HUES48 (cell line): ENCODE results near the gene TMEFF2.

Experiments
- H3K27ac ChIP-seq: one replicate; pipeline ENCODE4 v1.7.0; 2013; ENCODE audit warnings: low read depth, low read length, inconsistent platforms
- H3K27me3 ChIP-seq: 2 replicates; pipeline ENCODE4 v1.6.1; 2013; ENCODE audit warnings: mild to moderate bottlenecking, low read length; ENCODE audit not compliant: control insufficient read depth, insufficient read depth
- H3K36me3 ChIP-seq: 2 replicates; pipeline ENCODE4 v1.6.1; 2013; ENCODE audit warnings: low read length; ENCODE audit not compliant: control insufficient read depth, insufficient read depth
- H3K4me1 ChIP-seq: 2 replicates; pipeline ENCODE4 v1.6.1; 2013; ENCODE audit warnings: mild to moderate bottlenecking, low read length; ENCODE audit not compliant: control insufficient read depth, insufficient read depth
- H3K4me3 ChIP-seq: 2 replicates; pipeline ENCODE4 v1.5.1; 2013; ENCODE audit warnings: mild to moderate bottlenecking, low read depth, low read length
- H3K9ac ChIP-seq: 2 replicates; pipeline ENCODE4 v1.6.1; 2013; ENCODE audit warnings: mild to moderate bottlenecking, low read depth, low read length, moderate library complexity
- H3K9me3 ChIP-seq: 2 replicates; pipeline ENCODE4 v1.6.1; 2013; ENCODE audit warnings: low read length; ENCODE audit not compliant: control insufficient read depth, insufficient read depth

TMEFF2 gene

DNA sequence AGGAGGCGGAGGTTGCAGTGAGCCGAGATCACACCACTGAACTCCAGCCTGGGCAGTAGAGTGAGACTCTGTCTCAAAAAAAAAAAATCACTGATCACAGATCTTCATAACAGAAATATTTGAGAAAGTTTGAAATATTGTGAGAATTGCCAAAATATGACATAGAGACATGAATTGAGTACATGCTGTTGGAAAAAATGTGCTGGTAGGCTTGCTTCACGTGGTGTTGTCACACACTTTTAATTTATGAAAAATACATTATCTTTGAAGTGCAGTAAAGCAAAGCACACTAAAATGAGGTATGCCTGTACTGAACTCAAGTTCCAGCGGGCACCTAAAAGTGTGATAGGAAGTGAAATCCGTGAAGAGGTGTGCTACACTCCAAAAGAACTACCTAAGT is 152.6 kb downstream of the TMEFF2 start:
- no peak overlapping the region for H3K27ac ChIP-seq
- H3K4me1 ChIP-seq: no peaks in the 10 kb centered on the region
- no peaks in the 10 kb centered on the region for H3K27me3 ChIP-seq
- no peaks in the 10 kb centered on the region for H3K36me3 ChIP-seq
- no peak overlapping the region for H3K9ac ChIP-seq
- H3K4me3 ChIP-seq: no peak overlapping the region
- no peaks in the 10 kb centered on the region for H3K9me3 ChIP-seq

DNA sequence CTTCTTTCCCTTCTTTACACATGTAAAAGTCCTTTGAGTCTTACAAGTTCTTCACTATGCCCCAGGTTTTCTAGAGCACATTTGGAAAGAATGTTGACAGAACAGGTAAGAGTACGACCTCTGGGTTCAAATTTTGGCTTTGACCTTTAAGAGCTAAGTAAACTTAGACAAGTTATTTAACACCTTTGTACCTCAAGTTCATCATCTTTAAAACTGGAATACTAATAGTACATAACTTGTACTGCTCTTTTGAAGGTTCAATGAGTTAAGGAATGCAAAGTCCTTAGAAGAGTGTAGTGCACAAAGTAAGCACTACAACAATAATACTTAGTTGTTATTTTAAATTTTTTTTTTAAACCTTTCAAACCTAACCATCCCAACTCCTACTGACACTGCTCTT is 156.6 kb downstream of the TMEFF2 start:
- no peaks in the 10 kb centered on the region for H3K36me3 ChIP-seq
- no peaks in the 10 kb centered on the region for H3K4me1 ChIP-seq
- H3K9ac ChIP-seq: no peak overlapping the region
- H3K27me3 ChIP-seq: no peaks in the 10 kb centered on the region
- H3K27ac ChIP-seq: no peak overlapping the region
- H3K9me3 ChIP-seq: no peaks in the 10 kb centered on the region
- H3K4me3 ChIP-seq: no peak overlapping the region

DNA sequence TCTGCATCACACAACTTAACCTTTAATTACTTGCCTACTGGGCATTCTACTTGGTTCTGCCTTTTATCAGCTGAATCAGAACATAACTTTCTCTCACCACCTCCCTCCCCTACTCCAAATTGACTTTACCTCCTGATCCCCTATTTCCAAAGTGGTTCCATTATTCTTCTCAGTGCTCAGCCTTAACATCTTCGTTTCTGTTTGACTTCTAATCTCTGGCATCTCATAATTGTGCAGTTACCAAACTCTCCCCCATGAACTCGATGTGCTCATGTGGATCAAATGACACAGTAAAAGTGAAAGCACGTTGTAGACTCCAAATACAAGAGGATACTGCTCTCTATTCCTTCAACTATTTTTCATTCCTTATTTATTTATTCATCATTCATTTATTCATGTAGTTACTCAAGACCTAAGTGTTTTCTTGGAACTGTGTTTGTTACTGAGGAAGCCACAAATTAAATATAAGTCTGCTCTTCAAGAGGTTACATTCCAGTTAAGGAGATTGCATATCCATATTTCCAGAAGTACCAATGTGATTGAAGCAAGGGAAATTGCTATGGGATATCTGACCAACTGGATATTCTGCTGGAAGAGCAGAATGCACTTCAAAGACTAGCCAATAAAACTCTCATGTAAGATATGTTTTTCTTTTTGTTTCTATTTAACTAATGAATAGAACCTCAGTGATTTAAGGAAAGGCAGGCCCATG is 158.8 kb downstream of the TMEFF2 start:
- Histone ChIP-seq H3K27me3 (no peaks in the 10 kb centered on the region), H3K36me3 (no peaks in the 10 kb centered on the region), H3K4me1 (no peaks in the 10 kb centered on the region), H3K4me3 (no peak overlapping the region), H3K27ac (no peak overlapping the region), H3K9ac (no peak overlapping the region), H3K9me3 (no peaks in the 10 kb centered on the region)

DNA sequence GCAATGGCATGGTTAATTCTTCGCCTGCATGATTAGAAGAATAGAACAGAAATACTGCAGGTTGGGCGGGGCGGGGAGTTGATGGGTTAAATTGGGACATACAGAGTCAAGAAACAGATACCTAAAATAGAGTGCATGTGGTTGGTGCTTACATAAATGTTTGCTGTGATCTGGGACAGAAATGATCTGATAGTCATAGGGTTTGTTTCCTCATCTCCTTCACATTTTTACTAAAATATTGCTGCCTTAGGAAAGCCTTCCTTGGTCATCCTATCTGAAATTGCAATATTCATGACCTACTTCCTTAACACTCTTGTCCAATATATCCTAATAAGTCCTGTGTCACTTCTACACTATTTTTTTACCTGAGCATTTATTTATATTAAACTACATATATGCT is 163.9 kb downstream of the TMEFF2 start:
- H3K27ac ChIP-seq: no peak overlapping the region
- H3K27me3 ChIP-seq: no peaks in the 10 kb centered on the region
- H3K9me3 ChIP-seq: no peaks in the 10 kb centered on the region
- no peak overlapping the region for H3K4me3 ChIP-seq
- H3K36me3 ChIP-seq: no peaks in the 10 kb centered on the region
- no peak overlapping the region for H3K9ac ChIP-seq
- H3K4me1 ChIP-seq: peaks cover 17% of the 10 kb centered on the region

DNA sequence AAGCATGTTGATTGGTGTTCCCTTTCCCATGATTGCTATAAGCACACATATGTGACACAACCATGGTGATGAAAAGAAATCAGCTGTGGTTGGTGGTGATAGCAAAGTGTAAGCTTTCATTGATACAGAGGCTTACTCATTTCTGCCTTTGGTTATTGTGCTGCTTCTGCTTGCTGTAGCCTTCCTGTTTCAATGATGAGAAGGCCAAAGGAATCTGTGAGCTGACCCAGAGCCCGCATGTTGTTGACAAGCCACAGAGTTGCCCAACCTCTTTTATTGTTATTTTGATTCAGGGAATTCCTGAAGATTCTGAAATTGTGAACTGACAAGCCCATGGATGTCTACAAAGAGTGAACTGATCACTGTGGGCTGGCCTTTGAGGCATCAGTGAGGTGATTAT is 164.4 kb downstream of the TMEFF2 start:
- no peaks in the 10 kb centered on the region for H3K9me3 ChIP-seq
- H3K27ac ChIP-seq: no peak overlapping the region
- no peaks in the 10 kb centered on the region for H3K36me3 ChIP-seq
- no peak overlapping the region for H3K9ac ChIP-seq
- H3K4me1 ChIP-seq: peaks cover 23% of the 10 kb centered on the region
- no peaks in the 10 kb centered on the region for H3K27me3 ChIP-seq
- no peak overlapping the region for H3K4me3 ChIP-seq

DNA sequence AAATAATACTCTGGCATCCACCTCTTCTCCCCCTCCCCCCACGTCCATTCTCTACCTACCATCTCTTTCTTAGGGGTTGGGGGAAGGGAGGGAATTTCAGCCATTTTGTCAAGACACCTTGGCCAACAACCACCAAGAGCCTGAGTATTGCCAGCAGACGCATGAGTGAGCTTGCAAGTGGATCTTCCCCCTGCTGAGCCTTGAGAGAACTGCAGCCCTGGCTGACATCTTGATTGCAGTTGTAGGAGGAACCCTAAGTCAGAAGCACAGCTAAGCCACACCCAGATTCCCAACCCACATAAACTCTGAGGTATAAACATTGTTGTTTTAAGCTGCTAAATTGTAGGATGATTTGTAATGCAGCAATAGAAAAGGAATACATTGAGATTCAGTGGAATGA is 165.6 kb downstream of the TMEFF2 start:
- Histone ChIP-seq H3K27me3 (no peaks in the 10 kb centered on the region), H3K36me3 (no peaks in the 10 kb centered on the region), H3K27ac (no peak overlapping the region), H3K4me1 (peaks cover 28% of the 10 kb centered on the region), H3K4me3 (no peak overlapping the region), H3K9ac (no peak overlapping the region), H3K9me3 (no peaks in the 10 kb centered on the region)

DNA sequence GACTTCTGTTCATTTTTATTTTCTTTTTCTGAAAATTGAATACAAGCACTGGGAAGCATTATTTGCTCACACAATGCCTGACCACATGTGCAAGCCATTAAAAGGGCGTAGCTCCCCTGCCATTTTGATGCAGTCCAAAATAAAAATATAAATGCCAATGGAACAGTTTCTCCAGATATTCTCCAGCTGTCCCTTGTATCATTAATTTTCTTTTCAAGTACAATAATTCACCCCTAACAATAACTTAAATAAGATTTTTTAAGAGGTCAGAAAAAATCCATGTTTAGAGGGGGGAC is 168.0 kb downstream of the TMEFF2 start:
- H3K9ac ChIP-seq: no peak overlapping the region
- H3K27ac ChIP-seq: no peak overlapping the region
- H3K4me1 ChIP-seq: peaks cover 28% of the 10 kb centered on the region
- H3K27me3 ChIP-seq: no peaks in the 10 kb centered on the region
- no peaks in the 10 kb centered on the region for H3K36me3 ChIP-seq
- H3K9me3 ChIP-seq: no peaks in the 10 kb centered on the region
- H3K4me3 ChIP-seq: no peak overlapping the region

DNA sequence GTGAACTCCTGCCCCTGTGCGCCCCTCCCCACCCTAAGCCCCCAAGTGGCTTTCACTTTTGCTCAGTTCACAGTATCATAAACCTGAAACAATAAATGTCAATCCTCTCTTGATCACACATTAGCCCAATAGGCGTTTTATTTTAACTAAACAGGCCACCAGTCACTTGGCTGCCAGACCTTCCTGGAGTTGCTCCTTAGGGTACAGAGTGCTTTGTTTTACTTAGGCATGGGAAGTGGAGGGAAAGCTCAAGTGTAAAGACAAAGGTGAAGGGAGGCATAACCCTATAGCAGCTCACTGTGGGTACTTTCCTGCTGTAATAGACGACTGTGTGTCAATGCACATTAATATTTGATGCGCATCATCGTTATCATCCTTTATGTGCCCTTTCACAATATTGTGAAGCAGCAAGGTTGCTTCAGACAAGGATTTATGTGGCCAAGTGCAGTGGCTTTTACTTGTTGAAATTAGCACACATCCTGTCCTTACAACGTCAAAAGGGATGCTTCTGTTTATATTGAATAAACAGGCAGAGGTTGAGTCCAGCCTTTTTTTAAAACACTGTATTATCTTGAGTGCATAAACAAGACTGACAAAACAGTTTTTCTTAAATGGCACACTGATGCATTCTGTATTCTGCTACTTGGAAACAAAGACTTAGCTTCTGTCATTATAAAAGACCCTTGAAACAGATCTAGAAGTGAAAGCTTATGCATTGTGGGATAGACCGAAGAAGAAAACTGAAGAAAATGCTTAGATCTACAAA is 168.5 kb downstream of the TMEFF2 start:
- no peaks in the 10 kb centered on the region for H3K36me3 ChIP-seq
- H3K27ac ChIP-seq: no peak overlapping the region
- H3K4me3 ChIP-seq: no peak overlapping the region
- H3K27me3 ChIP-seq: no peaks in the 10 kb centered on the region
- no peak overlapping the region for H3K9ac ChIP-seq
- peaks cover 28% of the 10 kb centered on the region for H3K4me1 ChIP-seq
- no peaks in the 10 kb centered on the region for H3K9me3 ChIP-seq

DNA sequence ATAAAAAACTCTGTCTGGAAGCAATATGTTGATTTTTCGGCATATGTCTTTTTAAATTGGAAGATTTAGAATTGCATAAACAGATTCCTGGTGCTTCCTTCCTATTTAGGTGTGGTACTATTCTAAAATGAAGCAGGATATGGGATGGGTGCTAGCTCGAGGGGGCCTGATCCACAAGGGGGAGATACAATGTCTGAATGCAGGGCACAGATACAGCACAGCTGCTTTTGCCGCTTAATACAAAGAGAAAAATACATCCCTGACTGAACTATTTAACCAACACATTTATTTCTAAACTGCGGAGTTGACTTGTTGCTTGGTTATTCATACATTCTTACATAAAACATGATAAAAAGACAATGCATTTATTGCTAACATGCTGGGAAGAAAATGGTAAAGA is 169.1 kb downstream of the TMEFF2 start:
- Histone ChIP-seq H3K27me3 (no peaks in the 10 kb centered on the region), H3K27ac (no peak overlapping the region)

DNA sequence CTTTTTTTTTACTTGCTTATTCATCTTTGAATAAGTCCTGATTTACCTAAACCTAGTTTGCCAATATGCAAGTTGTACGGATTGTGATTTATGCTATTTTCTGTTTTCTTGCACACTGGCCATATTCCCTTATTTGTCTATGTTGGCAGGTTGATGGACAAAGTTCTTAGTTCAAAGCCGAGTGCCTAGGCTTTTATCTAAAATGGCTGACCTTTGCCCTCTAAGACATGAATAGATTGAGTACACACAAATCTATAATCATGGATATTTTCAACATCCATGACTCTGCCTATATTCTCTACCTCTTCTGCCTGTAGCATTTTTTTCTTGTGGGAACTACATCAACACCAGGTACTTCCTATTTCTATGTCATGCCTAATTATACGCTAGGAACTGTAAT is 171.7 kb downstream of the TMEFF2 start:
- no peak overlapping the region for H3K4me3 ChIP-seq
- no peak overlapping the region for H3K27ac ChIP-seq
- peaks cover 33% of the 10 kb centered on the region for H3K4me1 ChIP-seq
- no peaks in the 10 kb centered on the region for H3K9me3 ChIP-seq
- no peaks in the 10 kb centered on the region for H3K27me3 ChIP-seq
- H3K36me3 ChIP-seq: no peaks in the 10 kb centered on the region
- H3K9ac ChIP-seq: no peak overlapping the region

More for the DNA sequence above, 169.1 kb downstream of the TMEFF2 start:
- no peaks in the 10 kb centered on the region for H3K9me3 ChIP-seq
- no peak overlapping the region for H3K4me3 ChIP-seq
- peaks cover 27% of the 10 kb centered on the region for H3K4me1 ChIP-seq
- no peaks in the 10 kb centered on the region for H3K36me3 ChIP-seq
- no peak overlapping the region for H3K9ac ChIP-seq

DNA sequence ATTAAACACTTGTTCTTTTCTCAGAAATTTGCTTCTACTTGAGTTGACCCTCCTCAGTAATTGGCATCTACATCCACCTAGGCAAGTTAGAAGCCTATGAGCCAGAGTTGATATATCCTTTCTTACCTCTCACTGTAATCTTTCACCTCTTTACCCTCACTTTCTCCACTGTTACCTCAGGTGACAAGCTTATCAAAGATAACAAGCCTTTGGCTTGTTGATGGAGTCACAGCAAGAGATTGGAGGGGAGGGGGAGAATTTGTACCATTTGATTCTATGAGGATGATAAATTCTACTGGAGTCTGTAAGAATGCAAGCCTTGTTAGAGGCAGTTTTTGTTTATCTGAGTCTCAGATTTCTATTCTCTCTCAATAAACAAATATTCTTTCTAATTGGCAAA is 176.9 kb downstream of the TMEFF2 start:
- no peaks in the 10 kb centered on the region for H3K9me3 ChIP-seq
- peaks cover 22% of the 10 kb centered on the region; the same call in 1 of the 2 replicates for H3K4me1 ChIP-seq
- no peak overlapping the region for H3K9ac ChIP-seq
- H3K36me3 ChIP-seq: no peaks in the 10 kb centered on the region
- no peak overlapping the region for H3K4me3 ChIP-seq
- H3K27ac ChIP-seq: no peak overlapping the region
- H3K27me3 ChIP-seq: no peaks in the 10 kb centered on the region
